CD4-positive, alpha-beta T cell (primary cell): ENCODE measurements around the gene EAF1. TPM values are rescaled to one million over a fixed set of nuclear protein-coding genes. Genes with fewer than 3 reads are reported as not detected.
"Not testable (repeated sequence)": the region's sequence is repeated elsewhere in the genome, so short reads cannot be mapped to it uniquely, and the experiment has no call there.

Experiments used
- ATAC-seq: fragments of 200-7000 bp; cut with Tn5 transposase; one replicate; pipeline ENCODE4 v1.10.0; 2022; ENCODE audit warnings: mild to moderate bottlenecking; ENCODE audit not compliant: poor library complexity
- CTCF ChIA-PET: fragments of 350-600 bp; sonication (Branson Sonifier 250); formaldehyde crosslinking; loops from one replicate; lab custom pipeline; 2021; ENCODE audit warnings: antibody characterized with exemption, inconsistent platforms; lab: Charles Lee
- POLR2A ChIA-PET: fragments of 350-600 bp; sonication (Branson Sonifier 250); formaldehyde crosslinking; loops from one replicate; lab custom pipeline; 2021; ENCODE audit warnings: antibody characterized with exemption, inconsistent platforms; lab: Charles Lee
- DNase-seq, 14 experiments: peaks; one replicate each; pipeline ENCODE4 v3.0.0-alpha.2; 2013 to 2020; ENCODE audit warnings: mixed read lengths in 2 of 14
- H3K27ac ChIP-seq, 2 donors: one replicate each; pipeline versions ENCODE4 v1.5.1 to v1.7.0; 2013; ENCODE audit warnings: low read length in 2 of 2, low read depth in 1 of 2, mild to moderate bottlenecking in 1 of 2
- H3K27me3 ChIP-seq, 2 experiments: 1 replicate in 1 of 2; 2 replicates in 1 of 2; pipeline versions ENCODE4 v1.6.1 to v1.7.0; 2013; ENCODE audit warnings: low read length in 2 of 2, control low read depth in 1 of 2, mild to moderate bottlenecking in 1 of 2, moderate library complexity in 1 of 2; ENCODE audit not compliant: insufficient read depth in 2 of 2, control insufficient read depth in 1 of 2
- H3K36me3 ChIP-seq: one replicate; pipeline ENCODE4 v1.6.1; 2013; ENCODE audit warnings: low read length, control low read depth; ENCODE audit not compliant: insufficient read depth
- H3K4me1 ChIP-seq: one replicate; pipeline ENCODE4 v1.6.1; 2013; ENCODE audit warnings: low read length, control low read depth; ENCODE audit not compliant: insufficient read depth
- H3K4me3 ChIP-seq: one replicate; pipeline ENCODE4 v1.5.1; 2013; ENCODE audit warnings: mild to moderate bottlenecking, low read length, moderate library complexity
- H3K9me3 ChIP-seq, 2 experiments: 1 replicate in 1 of 2; 2 replicates in 1 of 2; pipeline versions ENCODE4 v1.6.1 to v1.7.0; 2013; ENCODE audit warnings: low read length in 2 of 2, mild to moderate bottlenecking in 2 of 2, control low read depth in 1 of 2, moderate library complexity in 1 of 2; ENCODE audit not compliant: control insufficient read depth in 1 of 2, insufficient read depth in 1 of 2
- H3K27ac Mint-ChIP-seq: one replicate; pipeline ENCODE4 v1.8.0; 2020; ENCODE audit warnings: mixed read lengths
- H3K27me3 Mint-ChIP-seq: one replicate; pipeline ENCODE4 v1.8.0; 2021; ENCODE audit warnings: mixed read lengths
- H3K36me3 Mint-ChIP-seq: one replicate; pipeline ENCODE4 v1.8.0; 2021; ENCODE audit warnings: low read depth, mixed read lengths
- H3K4me1 Mint-ChIP-seq: one replicate; pipeline ENCODE4 v1.8.0; 2021; ENCODE audit warnings: low read depth, mixed read lengths
- H3K4me3 Mint-ChIP-seq: one replicate; pipeline ENCODE4 v1.8.0; 2020; ENCODE audit warnings: mild to moderate bottlenecking, mixed read lengths
- H3K9me3 Mint-ChIP-seq: one replicate; pipeline ENCODE4 v1.8.0; 2020; ENCODE audit warnings: mixed read lengths
- CTCF ChIP-seq: fragments of 200-600 bp; IDR thresholded peaks from one replicate; pipeline ENCODE4 v1.8.0; 2022; ENCODE audit warnings: antibody characterized with exemption, mild to moderate bottlenecking
- intact Hi-C, 2 experiments: fragments of 100-400 bp; cut with DNase I in 1 of 2; cut with micrococcal nuclease in 1 of 2; formaldehyde crosslinking; loops; one replicate each; pipeline versions ENCODE4 v1.15.1 to v1.9.0; 2023 to 2025; cut with DNase I, micrococcal nuclease
- total RNA-seq, 174 experiments: library from RNA in 2 of 174; stranded (reverse) in 2 of 174; gene quantifications; one replicate each; pipeline ENCODE4 v1.2.3 and lab custom pipeline; 2021 to 2026

Gene EAF1
- total RNA-seq, 2 experiments from 2014 or later, result 31.7 to 34.9 TPM

GRCh38 chr3:15390460-15390859, 36.9 kb upstream of the EAF1 start:
- no peaks in the 10 kb centered on the region for H3K9me3 Mint-ChIP-seq
- H3K4me3 Mint-ChIP-seq, result no peak overlapping the region
- ATAC-seq (no peak), DNase-seq (no peak)
- no peak overlapping the region for H3K27ac ChIP-seq
- POLR2A ChIA-PET, result interaction anchor here (0.7 kb wide), 1 partner anchor 43 kb away, joined by 3 read pairs; no protein-coding TSS in a partner anchor
- intact Hi-C loops, result no loop called here
- H3K4me3 ChIP-seq, result no peak overlapping the region
- CTCF ChIA-PET, result no interaction called here
- H3K36me3 ChIP-seq, result no peaks in the 10 kb centered on the region
- H3K27ac Mint-ChIP-seq, result no peak overlapping the region
- no peaks in the 10 kb centered on the region for H3K36me3 Mint-ChIP-seq
- TF ChIP-seq CTCF, result no peak
- peaks cover 0 to 8% of the 10 kb centered on the region in 2 experiments for H3K9me3 ChIP-seq
- no peaks in the 10 kb centered on the region for H3K4me1 ChIP-seq
- H3K27me3 Mint-ChIP-seq, result no peaks in the 10 kb centered on the region
- no peaks in the 10 kb centered on the region for H3K4me1 Mint-ChIP-seq
- no peaks in the 10 kb centered on the region for H3K27me3 ChIP-seq

- Histone ChIP-seq H3K4me1 (no peaks in the 10 kb centered on the region), H3K9me3 (peaks cover 0 to 4% of the 10 kb centered on the region in 2 experiments), H3K36me3 (no peaks in the 10 kb centered on the region), H3K4me3 (no peak overlapping the region), H3K27ac (no peak overlapping the region), H3K27me3 (no peaks in the 10 kb centered on the region)
- intact Hi-C loops, result no loop called here
- TF ChIP-seq CTCF, result no peak
- no peak overlapping the region for H3K27ac Mint-ChIP-seq
- DNase-seq (no peak), ATAC-seq (no peak)
- POLR2A ChIA-PET, result interaction anchor here (0.7 kb wide), 1 partner anchor 44 kb away, joined by 3 read pairs; no protein-coding TSS in a partner anchor
- no peaks in the 10 kb centered on the region for H3K4me1 Mint-ChIP-seq
- H3K27me3 Mint-ChIP-seq, result no peaks in the 10 kb centered on the region
- CTCF ChIA-PET, result no interaction called here
- no peaks in the 10 kb centered on the region for H3K9me3 Mint-ChIP-seq
- no peaks in the 10 kb centered on the region for H3K36me3 Mint-ChIP-seq
- H3K4me3 Mint-ChIP-seq, result no peak overlapping the region
Measured at GRCh38 chr3:15391007-15391406, 36.4 kb upstream of the EAF1 start.

GRCh38 chr3:15393252-15393651, 34.1 kb upstream of the EAF1 start:
- ATAC-seq, H3K27me3 Mint-ChIP-seq, H3K4me1 Mint-ChIP-seq, H3K4me1 ChIP-seq, H3K9me3 ChIP-seq, H3K27me3 ChIP-seq, H3K9me3 Mint-ChIP-seq, POLR2A ChIA-PET, CTCF ChIA-PET, H3K36me3 ChIP-seq, H3K4me3 Mint-ChIP-seq, H3K27ac ChIP-seq, H3K27ac Mint-ChIP-seq, H3K4me3 ChIP-seq, intact Hi-C loops, DNase-seq, H3K36me3 Mint-ChIP-seq: not testable (repeated sequence)

- H3K36me3 Mint-ChIP-seq, H3K9me3 Mint-ChIP-seq, H3K4me3 ChIP-seq, H3K27me3 Mint-ChIP-seq, H3K4me3 Mint-ChIP-seq, ATAC-seq, H3K27ac Mint-ChIP-seq, H3K9me3 ChIP-seq, H3K27ac ChIP-seq, intact Hi-C loops, H3K27me3 ChIP-seq, H3K36me3 ChIP-seq: not testable (repeated sequence)
- H3K4me1 Mint-ChIP-seq, result peaks cover 11% of the 10 kb centered on the region
- ChIA-PET CTCF (interaction anchor here (1.2 kb wide), 1 partner anchor 131 kb away, joined by 3 read pairs; no protein-coding TSS in a partner anchor), POLR2A (interaction anchor here (1.6 to 2.7 kb wide), 2 partner anchors 132 to 192 kb away, joined by 4 to 9 read pairs; no protein-coding TSS in a partner anchor)
- DNase-seq, result peak in 4 of 14 experiments; percentile 13 to 48 (median 44)
- H3K4me1 ChIP-seq, result peaks cover 27% of the 10 kb centered on the region
- peak; percentile 51 for TF ChIP-seq CTCF
Measured at GRCh38 chr3:15398731-15399133, 28.7 kb upstream of the EAF1 start.
